ENCODE results near the gene ASXL2.

DNA sequence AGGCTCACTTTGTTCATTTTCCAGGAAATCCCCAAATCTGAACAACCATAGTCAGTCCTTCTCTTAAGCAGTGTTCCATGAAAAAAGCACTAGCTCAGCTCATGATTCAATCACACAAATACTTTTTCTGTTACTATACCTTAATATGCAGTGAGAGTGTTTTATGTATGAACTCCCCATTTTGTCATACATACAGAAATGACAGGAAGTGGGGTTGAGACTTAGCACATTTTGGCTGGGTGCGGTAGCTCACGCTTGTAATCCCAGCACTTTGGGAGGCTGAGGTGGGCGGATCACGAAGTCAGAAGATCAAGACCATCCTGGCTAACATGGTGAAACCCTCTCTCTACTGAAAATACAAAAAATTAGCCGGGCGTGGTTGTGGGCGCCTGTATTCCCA lies 149.7 kb downstream of the ASXL2 start:
- TF ChIP-seq, protein P1, sequence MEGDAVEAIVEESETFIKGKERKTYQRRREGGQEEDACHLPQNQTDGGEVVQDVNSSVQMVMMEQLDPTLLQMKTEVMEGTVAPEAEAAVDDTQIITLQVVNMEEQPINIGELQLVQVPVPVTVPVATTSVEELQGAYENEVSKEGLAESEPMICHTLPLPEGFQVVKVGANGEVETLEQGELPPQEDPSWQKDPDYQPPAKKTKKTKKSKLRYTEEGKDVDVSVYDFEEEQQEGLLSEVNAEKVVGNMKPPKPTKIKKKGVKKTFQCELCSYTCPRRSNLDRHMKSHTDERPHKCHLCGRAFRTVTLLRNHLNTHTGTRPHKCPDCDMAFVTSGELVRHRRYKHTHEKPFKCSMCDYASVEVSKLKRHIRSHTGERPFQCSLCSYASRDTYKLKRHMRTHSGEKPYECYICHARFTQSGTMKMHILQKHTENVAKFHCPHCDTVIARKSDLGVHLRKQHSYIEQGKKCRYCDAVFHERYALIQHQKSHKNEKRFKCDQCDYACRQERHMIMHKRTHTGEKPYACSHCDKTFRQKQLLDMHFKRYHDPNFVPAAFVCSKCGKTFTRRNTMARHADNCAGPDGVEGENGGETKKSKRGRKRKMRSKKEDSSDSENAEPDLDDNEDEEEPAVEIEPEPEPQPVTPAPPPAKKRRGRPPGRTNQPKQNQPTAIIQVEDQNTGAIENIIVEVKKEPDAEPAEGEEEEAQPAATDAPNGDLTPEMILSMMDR (IDR thresholded peaks at IDR 0.05): no peak
- TF ChIP-seq POLR2A (IDR thresholded peaks at IDR 0.05) (no peak), EP300 (IDR thresholded peaks at IDR 0.05) (no peak), POLR2AphosphoS5 (IDR thresholded peaks at IDR 0.05) (no peak)

Measured in upper lobe of left lung (tissue), 4 donors.